Measurements from ENCODE around the gene SMARCA1. TPM values are rescaled to one million over a fixed set of nuclear protein-coding genes. Genes with fewer than 3 reads are reported as not detected.
A peak's percentile ranks its signal among the peaks of the same experiment; 100 is the strongest.

The SMARCA1 gene
- total and polyA plus RNA-seq, 10 of the 15 experiments (the other 5 are each of a cell fraction or from before 2014, with no cell fraction given) = 0.02 to 0.31 (median 0.08) TPM; not detected in 3

- TF ChIP-seq ZNF687 (IDR thresholded peaks at IDR 0.05) (no peak), MXI1 (IDR thresholded peaks at IDR 0.05; ENCODE audit: low read depth, low read length) (no peak), POU2F2 (IDR thresholded peaks at IDR 0.05; ENCODE audit: borderline replicate concordance, low read depth, low read length) (no peak), STAT3 (IDR thresholded peaks at IDR 0.05; ENCODE audit: low read depth, low read length) (no peak), RBBP5 (conservative IDR thresholded peaks at IDR 0.05) (no peak), PBX3 (IDR thresholded peaks at IDR 0.05; ENCODE audit: insufficient replicate concordance, low read depth, low read length) (no peak), RB1 (IDR thresholded peaks at IDR 0.05; ENCODE audit: borderline replicate concordance) (no peak), NR2C2 (IDR thresholded peaks at IDR 0.05; ENCODE audit: borderline replicate concordance, control insufficient read depth, insufficient read length, low read depth) (no peak), CREM (IDR thresholded peaks at IDR 0.05; ENCODE audit: low read depth) (no peak), POLR2AphosphoS2 (IDR thresholded peaks at IDR 0.05; ENCODE audit: low read depth, low read length) (no peak), NKRF (conservative IDR thresholded peaks at IDR 0.05) (no peak), USF2 (IDR thresholded peaks at IDR 0.05; ENCODE audit: borderline replicate concordance, low read depth, low read length) (no peak), ZNF384 (IDR thresholded peaks at IDR 0.05; ENCODE audit: borderline replicate concordance, low read depth, low read length) (peak; percentile 71; the same call in 1 of the 2 replicates), CBX3 (IDR thresholded peaks at IDR 0.05; ENCODE audit: borderline replicate concordance, low read depth) (no peak), YBX1 (IDR thresholded peaks at IDR 0.05) (no peak), NFXL1 (IDR thresholded peaks at IDR 0.05; ENCODE audit: borderline replicate concordance) (no peak)
- TF ChIP-seq, protein P1, sequence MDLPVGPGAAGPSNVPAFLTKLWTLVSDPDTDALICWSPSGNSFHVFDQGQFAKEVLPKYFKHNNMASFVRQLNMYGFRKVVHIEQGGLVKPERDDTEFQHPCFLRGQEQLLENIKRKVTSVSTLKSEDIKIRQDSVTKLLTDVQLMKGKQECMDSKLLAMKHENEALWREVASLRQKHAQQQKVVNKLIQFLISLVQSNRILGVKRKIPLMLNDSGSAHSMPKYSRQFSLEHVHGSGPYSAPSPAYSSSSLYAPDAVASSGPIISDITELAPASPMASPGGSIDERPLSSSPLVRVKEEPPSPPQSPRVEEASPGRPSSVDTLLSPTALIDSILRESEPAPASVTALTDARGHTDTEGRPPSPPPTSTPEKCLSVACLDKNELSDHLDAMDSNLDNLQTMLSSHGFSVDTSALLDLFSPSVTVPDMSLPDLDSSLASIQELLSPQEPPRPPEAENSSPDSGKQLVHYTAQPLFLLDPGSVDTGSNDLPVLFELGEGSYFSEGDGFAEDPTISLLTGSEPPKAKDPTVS (IDR thresholded peaks at IDR 0.05; ENCODE audit: low read depth, low read length) = no peak
These were observed 30.5 kb upstream of the SMARCA1 start (continued) for GRCh38 chrX:129553619-129554288.

All from GM12878 (cell line).